GM12878 (cell line): ENCODE results near the gene CIROP. TPM values are rescaled to one million over a fixed set of nuclear protein-coding genes. Genes with fewer than 3 reads are reported as not detected.

Experiments used
- ATAC-seq: fragments of 200-7000 bp; cut with Tn5 transposase; 3 replicates; pipeline ENCODE4 v1.9.1; 2020; ENCODE audit warnings: mild to moderate bottlenecking, moderate library complexity
- BruUV-seq: library from RNA; stranded (reverse); fragments of 400-500 nt; replicated peaks from 2 replicates; lab custom pipeline; 2021; lab: Mats Ljungman, UMichigan
- CTCF ChIA-PET: fragments of 300-600 bp; sonication (Branson Sonifier 250); formaldehyde crosslinking; extraction: SDS; loops from one replicate; lab custom pipeline; 2021; ENCODE audit warnings: inconsistent platforms; lab: Yijun Ruan, JAX
- POLR2A ChIA-PET: fragments of 350-600 bp; formaldehyde crosslinking; extraction: SDS; loops from one replicate; lab custom pipeline; 2021; ENCODE audit warnings: inconsistent platforms; lab: Charles Lee
- RAD21 ChIA-PET: fragments of 300-600 bp; sonication (Branson Sonifier 250); formaldehyde crosslinking; loops from one replicate; lab custom pipeline; 2023; ENCODE audit warnings: antibody characterized with exemption; ENCODE audit not compliant: unreplicated experiment; lab: Charles Lee
- SMC1A ChIA-PET: fragments of 300-600 bp; sonication (Branson Sonifier 250); formaldehyde crosslinking; loops from one replicate; lab custom pipeline; 2023; ENCODE audit not compliant: unreplicated experiment, uncharacterized antibody; lab: Charles Lee
- DNase-seq: peaks from one replicate; pipeline ENCODE4 v3.0.0-alpha.2; 2011; ENCODE audit warnings: low read depth, low spot score
- FAIRE-seq: peaks from 3 replicates; lab custom pipeline; 2011; peaks lifted over from hg19 to GRCh38; lab: Jason Lieb, UNC
- H2AFZ ChIP-seq: 2 replicates; pipeline ENCODE4 v1.6.0; 2011; ENCODE audit warnings: low read depth, low read length, control low read depth; ENCODE audit not compliant: control insufficient read depth
- H3K27ac ChIP-seq: 2 replicates; pipeline ENCODE4 v1.5.1; 2011; ENCODE audit warnings: control low read depth; ENCODE audit not compliant: control insufficient read depth, insufficient read depth
- H3K27me3 ChIP-seq, 2 experiments: replicated peaks in 1 of 2; 2 replicates each; pipeline versions ENCODE4 v1.6.0 to v1.6.1; 2011; ENCODE audit warnings: low read length in 1 of 2; ENCODE audit not compliant: control insufficient read depth in 2 of 2, insufficient read depth in 2 of 2
- H3K36me3 ChIP-seq, 2 experiments: 2 replicates each; pipeline ENCODE4 v1.5.1; 2011; ENCODE audit warnings: low read length in 1 of 2; ENCODE audit not compliant: control insufficient read depth in 2 of 2, insufficient read depth in 2 of 2
- H3K4me1 ChIP-seq: 2 replicates; pipeline ENCODE4 v1.6.1; 2011; ENCODE audit warnings: mild to moderate bottlenecking, low read length, moderate library complexity, mixed read lengths; ENCODE audit not compliant: control insufficient read depth, insufficient read depth
- H3K4me2 ChIP-seq: 2 replicates; pipeline ENCODE4 v1.6.0; 2011; ENCODE audit warnings: control low read depth; ENCODE audit not compliant: control insufficient read depth, insufficient read depth
- H3K4me3 ChIP-seq: fragments of 200-600 bp; sonication (generic); 2 replicates; pipeline ENCODE4 v1.5.1; 2016
- H3K79me2 ChIP-seq: 2 replicates; pipeline ENCODE4 v1.6.0; 2011; ENCODE audit warnings: low read length; ENCODE audit not compliant: control insufficient read depth, insufficient read depth
- H3K9ac ChIP-seq: 2 replicates; pipeline ENCODE4 v1.8.0; 2011; ENCODE audit warnings: low read length, control low read depth, mixed read lengths; ENCODE audit not compliant: control insufficient read depth, insufficient read depth
- H3K9me3 ChIP-seq: replicated peaks from 3 replicates; pipeline ENCODE4 v1.5.1; 2011; ENCODE audit warnings: mild to moderate bottlenecking, low read length; ENCODE audit not compliant: control insufficient read depth, insufficient read depth
- H4K20me1 ChIP-seq: 2 replicates; pipeline ENCODE4 v1.6.0; 2011; ENCODE audit not compliant: control insufficient read depth, insufficient read depth
- HDAC2 ChIP-seq: fragments of 200-600 bp; sonication (generic); IDR thresholded peaks from 2 replicates; pipeline ENCODE4 v1.6.1; 2017
- IRF4 ChIP-seq: IDR thresholded peaks from 2 replicates; pipeline ENCODE4 v1.6.1; 2011; ENCODE audit warnings: low read depth, low read length
- MTA2 ChIP-seq: fragments of 450-650 bp; IDR thresholded peaks from 2 replicates; pipeline ENCODE4 v1.6.1; 2016; ENCODE audit warnings: low read depth, mild to moderate bottlenecking, moderate library complexity
- NFYA ChIP-seq: IDR thresholded peaks from 2 replicates; pipeline ENCODE4 v1.6.1; 2011; ENCODE audit warnings: low read depth, mild to moderate bottlenecking, low read length, improper control_type of control experiment, borderline replicate concordance
- NR2F1 ChIP-seq: fragments of 450-650 bp; conservative IDR thresholded peaks from 2 replicates; pipeline ENCODE4 v1.6.1; 2017; ENCODE audit warnings: mild to moderate bottlenecking
- NRF1 ChIP-seq: conservative IDR thresholded peaks from 2 replicates; pipeline ENCODE4 v1.6.1; 2011; ENCODE audit warnings: mild to moderate bottlenecking, low read depth, low read length, improper control_type of control experiment
- PAX5 ChIP-seq: IDR thresholded peaks from 2 replicates; pipeline ENCODE4 v1.6.1; 2011; ENCODE audit warnings: low read depth, low read length, borderline replicate concordance
- RAD51 ChIP-seq: fragments of 450-650 bp; IDR thresholded peaks from 2 replicates; pipeline ENCODE4 v1.6.1; 2016; ENCODE audit warnings: moderate library complexity, mild to moderate bottlenecking, inconsistent platforms
- SMAD1 ChIP-seq: fragments of 450-650 bp; IDR thresholded peaks from 2 replicates; pipeline ENCODE4 v1.6.1; 2018; ENCODE audit warnings: mild to moderate bottlenecking, low read depth; ENCODE audit not compliant: partially characterized antibody
- SUPT20H ChIP-seq: IDR thresholded peaks from 2 replicates; pipeline ENCODE4 v1.6.1; 2011; ENCODE audit warnings: low read depth, mild to moderate bottlenecking, low read length, moderate library complexity, borderline replicate concordance; ENCODE audit not compliant: control insufficient read depth
- YBX1 ChIP-seq: fragments of 450-650 bp; IDR thresholded peaks from 2 replicates; pipeline ENCODE4 v1.6.1; 2016; ENCODE audit warnings: antibody characterized with exemption
- YY1 ChIP-seq: IDR thresholded peaks from 2 replicates; pipeline ENCODE4 v1.6.1; 2011; ENCODE audit warnings: low read depth, mild to moderate bottlenecking, low read length
- WGBS: methylation state at CpG from one replicate; pipeline ENCODE4 v1.1.6; 2016; ENCODE audit warnings: low lambda C conversion rate; ENCODE audit not compliant: insufficient replicate concordance, insufficient coverage; ENCODE audit errors: missing lambda C conversion rate; 5-methylcytosine and 5-hydroxymethylcytosine counted together
- in situ Hi-C: fragments of 300-500 bp; cut with MboI; formaldehyde crosslinking; loops from 9 replicates; pipeline ENCODE4 v1.14.3; 2018; ENCODE audit warnings: mixed read lengths
- intact Hi-C: fragments of 100-400 bp; cut with micrococcal nuclease; formaldehyde crosslinking; loops from one replicate; pipeline ENCODE4 v1.14.2; 2022; ENCODE audit not compliant: unreplicated experiment
- polyA plus RNA-seq, 11 experiments: library from polyadenylated mRNA; depleted of rRNA in 4 of 11; unstranded in 6 of 11; stranded (reverse) in 5 of 11; fragments of >200 nt; fragmentation: Nextera tagmentation in 4 of 11; fragmentation: Illumina TruSeq in 1 of 11; extraction: Ambion mirVana in 4 of 11; extraction: Trizol in 1 of 11; gene quantifications; 1 replicate in 1 of 11; 2 replicates in 10 of 11; pipeline versions ENCODE4 v1.2.1 to v1.2.3, GENCODE V29; 2011 to 2016; ENCODE audit warnings: inconsistent platforms in 2 of 11, missing spikeins in 2 of 11, low read depth in 1 of 11
- total RNA-seq, 4 experiments: library from RNA; depleted of rRNA in 3 of 4; stranded (reverse); fragments of >200 nt in 3 of 4; fragmentation: Illumina TruSeq in 1 of 4; extraction: Trizol in 1 of 4; gene quantifications; 2 replicates each; pipeline versions ENCODE4 v1.2.1 to v1.2.3, GENCODE V29; 2013 to 2021
- TF ChIP-seq, protein P1 (sequence below): fragments of 450-650 bp; IDR thresholded peaks from 2 replicates; pipeline ENCODE4 v1.6.1; 2014; ENCODE audit warnings: mild to moderate bottlenecking
- TF ChIP-seq, protein P2 (sequence below): fragments of 450-650 bp; IDR thresholded peaks from 2 replicates; pipeline ENCODE4 v1.6.1; 2016; ENCODE audit warnings: mild to moderate bottlenecking, moderate library complexity, borderline replicate concordance
- TF ChIP-seq, protein P3 (sequence below): fragments of 450-650 bp; IDR thresholded peaks from 2 replicates; pipeline ENCODE4 v1.6.1; 2017; ENCODE audit warnings: borderline replicate concordance

The CIROP gene
- total and polyA plus RNA-seq, 10 of the 15 experiments (the other 5 are each of a cell fraction or from before 2014, with no cell fraction given) = not detected

DNA sequence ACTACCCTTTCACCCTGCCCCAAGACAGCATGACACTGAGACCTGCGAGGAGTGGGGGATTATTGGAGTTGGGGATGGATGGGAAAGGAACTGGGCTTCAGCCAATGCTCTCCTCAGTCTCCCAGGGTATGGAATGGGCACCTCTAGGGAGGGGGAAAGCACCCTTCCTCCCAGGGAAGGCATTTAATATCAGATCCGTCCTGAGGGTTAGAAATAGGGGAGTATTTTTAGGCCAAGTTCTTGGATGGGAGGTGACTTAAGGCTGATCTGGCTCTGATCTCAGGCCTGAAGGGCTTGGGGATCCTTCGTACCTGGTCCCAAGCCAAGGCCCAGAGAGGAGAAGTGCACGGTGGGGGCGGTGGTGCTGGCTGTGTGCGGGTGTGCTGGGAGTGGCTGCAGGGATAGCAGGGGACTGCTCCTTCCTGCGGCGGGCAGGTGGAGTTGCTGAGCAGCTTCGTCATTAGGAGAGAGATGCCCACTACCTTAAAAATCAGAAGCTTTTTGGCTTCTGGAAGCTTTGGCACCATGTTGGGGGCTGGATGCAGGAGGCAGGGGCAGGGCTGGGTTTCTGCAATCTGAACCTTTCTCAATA, 21.2 kb upstream of the CIROP start:
- POLR2A ChIA-PET = no interaction called here
- in situ Hi-C loops = loop anchor here (10.0 kb wide), 1 partner anchor 59 kb away; the partner anchor contains the start of gene SLC7A8

More for the DNA sequence above, 21.2 kb upstream of the CIROP start:
- no peak overlapping the region for H3K27ac ChIP-seq
- H3K9ac ChIP-seq = no peak overlapping the region
- 63% methylated on average over 9 of the region's 9 CpGs for WGBS
- BruUV-seq = no TSS peak
- ChIA-PET SMC1A (interaction anchor here (1.0 to 1.7 kb wide), 2 partner anchors 58 to 254 kb away, joined by 3 to 4 read pairs; no protein-coding TSS in a partner anchor), RAD21 (no interaction called here), CTCF (no interaction called here)
- intact Hi-C loops = no loop called here
- TF ChIP-seq NRF1 = no peak
- TF ChIP-seq, protein P1, sequence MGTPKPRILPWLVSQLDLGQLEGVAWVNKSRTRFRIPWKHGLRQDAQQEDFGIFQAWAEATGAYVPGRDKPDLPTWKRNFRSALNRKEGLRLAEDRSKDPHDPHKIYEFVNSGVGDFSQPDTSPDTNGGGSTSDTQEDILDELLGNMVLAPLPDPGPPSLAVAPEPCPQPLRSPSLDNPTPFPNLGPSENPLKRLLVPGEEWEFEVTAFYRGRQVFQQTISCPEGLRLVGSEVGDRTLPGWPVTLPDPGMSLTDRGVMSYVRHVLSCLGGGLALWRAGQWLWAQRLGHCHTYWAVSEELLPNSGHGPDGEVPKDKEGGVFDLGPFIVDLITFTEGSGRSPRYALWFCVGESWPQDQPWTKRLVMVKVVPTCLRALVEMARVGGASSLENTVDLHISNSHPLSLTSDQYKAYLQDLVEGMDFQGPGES = no peak
- TF ChIP-seq PAX5 = no peak
- TF ChIP-seq, protein P2, sequence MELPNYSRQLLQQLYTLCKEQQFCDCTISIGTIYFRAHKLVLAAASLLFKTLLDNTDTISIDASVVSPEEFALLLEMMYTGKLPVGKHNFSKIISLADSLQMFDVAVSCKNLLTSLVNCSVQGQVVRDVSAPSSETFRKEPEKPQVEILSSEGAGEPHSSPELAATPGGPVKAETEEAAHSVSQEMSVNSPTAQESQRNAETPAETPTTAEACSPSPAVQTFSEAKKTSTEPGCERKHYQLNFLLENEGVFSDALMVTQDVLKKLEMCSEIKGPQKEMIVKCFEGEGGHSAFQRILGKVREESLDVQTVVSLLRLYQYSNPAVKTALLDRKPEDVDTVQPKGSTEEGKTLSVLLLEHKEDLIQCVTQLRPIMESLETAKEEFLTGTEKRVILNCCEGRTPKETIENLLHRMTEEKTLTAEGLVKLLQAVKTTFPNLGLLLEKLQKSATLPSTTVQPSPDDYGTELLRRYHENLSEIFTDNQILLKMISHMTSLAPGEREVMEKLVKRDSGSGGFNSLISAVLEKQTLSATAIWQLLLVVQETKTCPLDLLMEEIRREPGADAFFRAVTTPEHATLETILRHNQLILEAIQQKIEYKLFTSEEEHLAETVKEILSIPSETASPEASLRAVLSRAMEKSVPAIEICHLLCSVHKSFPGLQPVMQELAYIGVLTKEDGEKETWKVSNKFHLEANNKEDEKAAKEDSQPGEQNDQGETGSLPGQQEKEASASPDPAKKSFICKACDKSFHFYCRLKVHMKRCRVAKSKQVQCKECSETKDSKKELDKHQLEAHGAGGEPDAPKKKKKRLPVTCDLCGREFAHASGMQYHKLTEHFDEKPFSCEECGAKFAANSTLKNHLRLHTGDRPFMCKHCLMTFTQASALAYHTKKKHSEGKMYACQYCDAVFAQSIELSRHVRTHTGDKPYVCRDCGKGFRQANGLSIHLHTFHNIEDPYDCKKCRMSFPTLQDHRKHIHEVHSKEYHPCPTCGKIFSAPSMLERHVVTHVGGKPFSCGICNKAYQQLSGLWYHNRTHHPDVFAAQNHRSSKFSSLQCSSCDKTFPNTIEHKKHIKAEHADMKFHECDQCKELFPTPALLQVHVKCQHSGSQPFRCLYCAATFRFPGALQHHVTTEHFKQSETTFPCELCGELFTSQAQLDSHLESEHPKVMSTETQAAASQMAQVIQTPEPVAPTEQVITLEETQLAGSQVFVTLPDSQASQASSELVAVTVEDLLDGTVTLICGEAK = no peak
- no peak for TF ChIP-seq YY1
- no peak for TF ChIP-seq IRF4
- TF ChIP-seq NFYA = no peak
- no peak for TF ChIP-seq NR2F1
- no peak for TF ChIP-seq RAD51
- TF ChIP-seq HDAC2 = no peak
- TF ChIP-seq SMAD1 = no peak
- no peak for TF ChIP-seq SUPT20H
- TF ChIP-seq MTA2 = no peak
- TF ChIP-seq, protein P3, sequence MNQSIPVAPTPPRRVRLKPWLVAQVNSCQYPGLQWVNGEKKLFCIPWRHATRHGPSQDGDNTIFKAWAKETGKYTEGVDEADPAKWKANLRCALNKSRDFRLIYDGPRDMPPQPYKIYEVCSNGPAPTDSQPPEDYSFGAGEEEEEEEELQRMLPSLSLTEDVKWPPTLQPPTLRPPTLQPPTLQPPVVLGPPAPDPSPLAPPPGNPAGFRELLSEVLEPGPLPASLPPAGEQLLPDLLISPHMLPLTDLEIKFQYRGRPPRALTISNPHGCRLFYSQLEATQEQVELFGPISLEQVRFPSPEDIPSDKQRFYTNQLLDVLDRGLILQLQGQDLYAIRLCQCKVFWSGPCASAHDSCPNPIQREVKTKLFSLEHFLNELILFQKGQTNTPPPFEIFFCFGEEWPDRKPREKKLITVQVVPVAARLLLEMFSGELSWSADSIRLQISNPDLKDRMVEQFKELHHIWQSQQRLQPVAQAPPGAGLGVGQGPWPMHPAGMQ = no peak
- TF ChIP-seq YBX1 = no peak
- no peak overlapping the region for H2AFZ ChIP-seq
- H3K9me3 ChIP-seq = no peaks in the 10 kb centered on the region
- H4K20me1 ChIP-seq = no peaks in the 10 kb centered on the region
- H3K36me3 ChIP-seq = no peaks in the 10 kb centered on the region
- ATAC-seq (no peak), FAIRE-seq (no peak), DNase-seq (no peak)
- H3K4me1 ChIP-seq = peaks cover 6% of the 10 kb centered on the region
- H3K4me3 ChIP-seq = no peak overlapping the region
- H3K79me2 ChIP-seq = no peaks in the 10 kb centered on the region
- H3K4me2 ChIP-seq = no peak overlapping the region
- no peaks in the 10 kb centered on the region; a peak in 3 of 4 replicates for H3K27me3 ChIP-seq
